ENCODE results near the gene SH3RF1. TPM values are rescaled to one million over a fixed set of nuclear protein-coding genes. Genes with fewer than 3 reads are reported as not detected.

Gene SH3RF1
- total RNA-seq, 1 donor from 2014 or later, result 13.0 TPM

- FAIRE-seq (no peak), DNase-seq (ENCODE audit: low spot score in 2 of 2) (no peak)
Observed at GRCh38 chr4:169175476-169175875, 95.3 kb downstream of the SH3RF1 start.

- FAIRE-seq (no peak), DNase-seq (ENCODE audit: low spot score in 2 of 2) (no peak)
Observed at GRCh38 chr4:169175035-169175434, 95.7 kb downstream of the SH3RF1 start.

GRCh38 chr4:169174247-169174646 lies 96.5 kb downstream of the SH3RF1 start:
- no peak for FAIRE-seq

GRCh38 chr4:169167957-169168858 lies 102.5 kb downstream of the SH3RF1 start:
- no peak for DNase-seq (ENCODE audit: low spot score in 2 of 2)
- no peak for FAIRE-seq

More at GRCh38 chr4:169174247-169174646, 96.5 kb downstream of the SH3RF1 start:
- no peak for DNase-seq (ENCODE audit: low spot score in 2 of 2)

- no peak for FAIRE-seq
- DNase-seq (ENCODE audit: low spot score in 2 of 2), result no peak
Observed at GRCh38 chr4:169164669-169165415, 105.9 kb downstream of the SH3RF1 start.

- no peak for DNase-seq (ENCODE audit: low spot score in 2 of 2)
Observed at GRCh38 chr4:169163947-169164668, 106.6 kb downstream of the SH3RF1 start.

GRCh38 chr4:169163495-169163894 lies 107.3 kb downstream of the SH3RF1 start:
- no peak for FAIRE-seq
- DNase-seq (ENCODE audit: low spot score in 2 of 2), result no peak

More at GRCh38 chr4:169163947-169164668, 106.6 kb downstream of the SH3RF1 start:
- no peak for FAIRE-seq

- no peak for FAIRE-seq
- no peak for DNase-seq (ENCODE audit: low spot score in 2 of 2)
Observed at GRCh38 chr4:169160825-169161224, 109.9 kb downstream of the SH3RF1 start.

GRCh38 chr4:169159624-169160171 lies 111.1 kb downstream of the SH3RF1 start:
- FAIRE-seq (no peak), DNase-seq (ENCODE audit: low spot score in 2 of 2) (no peak)

GRCh38 chr4:169158861-169159260 lies 111.9 kb downstream of the SH3RF1 start:
- no peak for FAIRE-seq

GRCh38 chr4:169158046-169158445 lies 112.7 kb downstream of the SH3RF1 start:
- no peak for FAIRE-seq
- DNase-seq (ENCODE audit: low spot score in 2 of 2), result no peak

More at GRCh38 chr4:169158861-169159260, 111.9 kb downstream of the SH3RF1 start:
- no peak for DNase-seq (ENCODE audit: low spot score in 2 of 2)

- FAIRE-seq (no peak), DNase-seq (ENCODE audit: low spot score in 2 of 2) (no peak)
Observed at GRCh38 chr4:169156392-169156791, 114.4 kb downstream of the SH3RF1 start.

GRCh38 chr4:169154121-169154520 lies 116.6 kb downstream of the SH3RF1 start:
- DNase-seq (ENCODE audit: low spot score in 2 of 2) (no peak), FAIRE-seq (no peak)

GRCh38 chr4:169153481-169154087 lies 117.2 kb downstream of the SH3RF1 start:
- DNase-seq (ENCODE audit: low spot score in 2 of 2) (no peak), FAIRE-seq (no peak)

- no peak for DNase-seq (ENCODE audit: low spot score in 2 of 2)
- FAIRE-seq, result no peak
Observed at GRCh38 chr4:169152899-169153298, 117.9 kb downstream of the SH3RF1 start.

- FAIRE-seq (no peak), DNase-seq (ENCODE audit: low spot score in 2 of 2) (no peak)
Observed at GRCh38 chr4:169152098-169152497, 118.7 kb downstream of the SH3RF1 start.

- FAIRE-seq (no peak), DNase-seq (ENCODE audit: low spot score in 2 of 2) (no peak)
Observed at GRCh38 chr4:169151671-169152070, 119.1 kb downstream of the SH3RF1 start.

- no peak for DNase-seq (ENCODE audit: low spot score in 2 of 2)
- FAIRE-seq, result no peak
Observed at GRCh38 chr4:169150806-169151205, 120.0 kb downstream of the SH3RF1 start.

GRCh38 chr4:169148885-169149284 lies 121.9 kb downstream of the SH3RF1 start:
- DNase-seq (ENCODE audit: low spot score in 2 of 2), result no peak
- FAIRE-seq, result no peak

- FAIRE-seq, result no peak
- no peak for DNase-seq (ENCODE audit: low spot score in 2 of 2)
Observed at GRCh38 chr4:169147191-169147590, 123.6 kb downstream of the SH3RF1 start.

Measured in frontal cortex (tissue), 4 donors.